Keratinocyte (primary cell): ENCODE results near the gene HNRNPUL2.

ENCODE experiments used
- CTCF ChIP-seq, 3 experiments: IDR thresholded peaks in 1 of 3; conservative IDR thresholded peaks in 1 of 3; optimal IDR thresholded peaks in 1 of 3; 2 replicates in 2 of 3; 3 replicates in 1 of 3; pipeline versions ENCODE3 to v1.5.1; 2011; ENCODE audit warnings: low read length in 3 of 3, mild to moderate bottlenecking in 3 of 3, moderate library complexity in 2 of 3, control low read depth in 1 of 3, inconsistent platforms in 1 of 3; ENCODE audit not compliant: insufficient read depth in 2 of 3; ENCODE audit errors: extremely low read depth in 1 of 3
- EZH2 ChIP-seq: IDR thresholded peaks from one replicate; pipeline ENCODE4 v1.6.1; 2012; ENCODE audit warnings: inconsistent platforms, mild to moderate bottlenecking, low read length, moderate library complexity

DNA sequence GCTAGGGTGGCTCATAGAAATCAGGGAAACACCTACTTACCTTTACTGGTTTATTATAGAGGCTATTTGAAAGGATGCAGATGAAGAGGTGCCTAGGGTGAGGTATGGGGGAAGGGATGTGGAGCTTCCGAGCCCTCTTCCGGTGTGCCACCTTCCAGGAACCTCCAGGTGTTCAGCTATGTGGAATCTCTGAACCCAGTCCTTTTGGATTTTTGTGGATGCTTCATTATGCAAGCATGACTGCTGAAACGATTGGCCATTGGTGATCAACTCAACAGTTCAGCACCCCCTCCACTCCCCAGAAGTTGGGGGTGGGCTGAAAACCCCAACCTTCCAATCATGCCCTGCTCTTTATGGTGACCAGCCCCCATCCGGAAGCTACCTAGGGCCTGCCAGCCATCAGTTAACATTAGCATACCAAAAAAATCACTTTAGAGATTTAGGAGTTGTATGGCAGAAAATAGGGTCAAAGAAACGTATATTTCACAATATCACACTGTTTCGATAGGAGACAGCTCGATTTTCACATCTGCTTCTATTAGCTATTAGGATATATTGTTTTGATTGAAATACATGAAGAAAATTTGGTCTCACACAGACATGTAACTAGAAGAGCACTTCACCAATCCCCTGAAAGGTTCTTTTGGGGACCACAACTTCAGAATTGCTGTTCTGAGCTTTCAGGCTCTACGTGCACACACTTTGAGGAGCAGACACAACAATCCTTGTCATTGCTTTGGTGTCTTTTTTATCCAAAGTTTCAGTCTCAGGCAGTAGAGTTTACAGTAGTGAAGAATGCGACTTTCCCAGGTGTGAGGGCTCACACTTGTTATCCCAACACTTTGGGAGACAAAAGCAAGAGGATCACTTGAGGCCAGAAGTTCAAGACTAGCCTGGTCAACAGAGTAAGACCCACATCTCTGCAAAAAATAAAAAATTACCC is 30.9 kb upstream of the HNRNPUL2 start:
- no peak for TF ChIP-seq CTCF (optimal IDR thresholded peaks at IDR 0.05 in 1 of 3, IDR thresholded peaks at IDR 0.05 in 1 of 3, conservative IDR thresholded peaks at IDR 0.05 in 1 of 3; ENCODE audit: extremely low read depth in 1 of 3, insufficient read depth in 2 of 3, low read length in 3 of 3)
- no peak for TF ChIP-seq EZH2
